Measurements from ENCODE around the gene IMPA2.
A peak's percentile ranks its signal among the peaks of the same experiment; 100 is the strongest.
"Not testable (repeated sequence)": the region's sequence is repeated elsewhere in the genome, so short reads cannot be mapped to it uniquely, and the experiment has no call there.

The IMPA2 gene

DNA sequence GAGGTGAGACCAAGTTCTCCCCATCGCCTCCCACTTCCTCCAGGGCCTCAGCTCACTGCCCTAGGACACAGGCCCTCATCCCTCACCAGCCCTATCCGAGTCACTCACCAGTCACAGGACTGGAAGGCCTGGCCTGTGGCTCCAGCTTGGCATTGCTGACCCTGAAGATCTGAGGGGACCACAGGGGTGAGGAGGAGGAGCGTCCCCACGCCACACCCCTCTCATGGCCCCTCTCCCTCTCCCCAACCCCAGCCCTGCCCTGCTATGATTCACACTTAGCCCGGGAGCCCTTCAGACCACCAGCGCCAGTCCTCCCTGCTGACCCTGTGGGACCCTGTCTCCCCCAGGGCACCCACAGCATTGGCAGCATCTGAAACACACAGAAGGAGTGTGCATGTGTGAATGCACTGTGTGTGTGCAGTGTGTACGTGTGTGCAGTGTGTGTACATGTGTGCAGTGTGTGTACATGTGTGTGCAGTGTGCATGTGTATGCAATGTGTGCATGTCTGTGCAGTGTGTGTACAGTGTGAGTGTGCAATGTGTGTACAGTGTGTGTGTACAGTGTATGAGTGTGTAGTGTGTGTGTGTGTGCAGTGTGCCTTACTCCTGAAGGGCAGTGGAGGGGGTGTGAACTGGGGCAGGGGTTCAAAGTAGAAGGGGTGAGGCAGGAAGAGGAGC is 82.9 kb downstream of the IMPA2 start:
- DNase-seq (ENCODE audit: low read depth) = no peak
- TF ChIP-seq, protein P1, sequence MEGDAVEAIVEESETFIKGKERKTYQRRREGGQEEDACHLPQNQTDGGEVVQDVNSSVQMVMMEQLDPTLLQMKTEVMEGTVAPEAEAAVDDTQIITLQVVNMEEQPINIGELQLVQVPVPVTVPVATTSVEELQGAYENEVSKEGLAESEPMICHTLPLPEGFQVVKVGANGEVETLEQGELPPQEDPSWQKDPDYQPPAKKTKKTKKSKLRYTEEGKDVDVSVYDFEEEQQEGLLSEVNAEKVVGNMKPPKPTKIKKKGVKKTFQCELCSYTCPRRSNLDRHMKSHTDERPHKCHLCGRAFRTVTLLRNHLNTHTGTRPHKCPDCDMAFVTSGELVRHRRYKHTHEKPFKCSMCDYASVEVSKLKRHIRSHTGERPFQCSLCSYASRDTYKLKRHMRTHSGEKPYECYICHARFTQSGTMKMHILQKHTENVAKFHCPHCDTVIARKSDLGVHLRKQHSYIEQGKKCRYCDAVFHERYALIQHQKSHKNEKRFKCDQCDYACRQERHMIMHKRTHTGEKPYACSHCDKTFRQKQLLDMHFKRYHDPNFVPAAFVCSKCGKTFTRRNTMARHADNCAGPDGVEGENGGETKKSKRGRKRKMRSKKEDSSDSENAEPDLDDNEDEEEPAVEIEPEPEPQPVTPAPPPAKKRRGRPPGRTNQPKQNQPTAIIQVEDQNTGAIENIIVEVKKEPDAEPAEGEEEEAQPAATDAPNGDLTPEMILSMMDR (IDR thresholded peaks at IDR 0.05; ENCODE audit: low read length, missing control alignments) = no peak
- H3K4me3 ChIP-seq (replicated peaks; ENCODE audit: low read depth, low read length) = no peak overlapping the region

DNA sequence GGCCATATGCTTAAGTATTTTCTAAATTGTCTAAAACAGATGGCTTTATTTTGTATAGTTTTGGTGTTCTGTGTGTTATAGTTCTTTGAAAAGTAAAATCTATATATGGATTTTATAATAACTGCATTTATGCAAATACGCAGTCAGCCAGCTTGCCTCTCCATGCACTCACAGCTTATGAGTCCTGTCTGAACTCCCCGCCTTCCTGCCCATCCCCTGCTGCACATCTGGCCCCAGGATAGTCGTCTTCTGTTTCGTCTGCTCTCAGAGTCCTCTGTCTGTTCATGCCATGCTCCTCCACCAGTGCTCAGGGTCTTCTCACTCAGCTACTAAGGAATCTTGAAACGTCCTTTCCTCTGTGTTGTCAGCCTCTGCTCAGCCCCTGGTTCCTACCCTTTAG is 84.1 kb downstream of the IMPA2 start:
- TF ChIP-seq, protein P1 (IDR thresholded peaks at IDR 0.05; ENCODE audit: low read length, missing control alignments) = no peak
- H3K4me3 ChIP-seq (replicated peaks; ENCODE audit: low read depth, low read length) = no peak overlapping the region
- DNase-seq (ENCODE audit: low read depth) = no peak

DNA sequence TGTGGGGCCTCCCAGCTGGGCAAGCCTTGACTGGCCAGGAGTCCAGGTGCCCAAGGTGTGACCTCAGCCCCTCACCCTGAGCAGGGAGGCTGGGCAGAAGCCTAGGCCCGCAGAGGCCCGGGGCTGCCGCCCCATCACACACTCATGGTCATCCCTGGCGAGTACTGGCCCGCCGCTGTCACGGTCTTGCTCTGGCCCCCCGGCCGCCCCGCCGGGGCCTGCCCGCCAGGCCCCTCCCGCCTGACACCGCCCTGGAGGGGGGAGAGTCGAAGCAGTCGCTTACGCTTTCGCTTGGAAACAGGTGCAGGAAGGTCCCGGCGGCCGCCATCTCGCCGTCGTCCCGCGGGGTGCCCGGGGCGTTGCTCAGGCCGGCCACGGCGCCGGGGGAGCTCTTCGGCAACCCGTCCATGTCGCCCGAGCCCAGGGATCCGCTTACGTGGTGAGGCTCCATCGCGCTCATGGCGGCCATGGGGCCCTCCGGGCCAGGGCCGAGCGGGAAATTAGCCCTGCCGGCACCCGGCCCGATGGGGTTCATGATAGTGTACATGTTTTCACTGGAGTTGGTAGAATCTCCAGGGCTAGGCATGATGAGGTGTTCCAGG is 85.7 kb downstream of the IMPA2 start:
- no peak for DNase-seq (ENCODE audit: low read depth)
- TF ChIP-seq, protein P1 (IDR thresholded peaks at IDR 0.05; ENCODE audit: low read length, missing control alignments) = no peak
- H3K4me3 ChIP-seq (replicated peaks; ENCODE audit: low read depth, low read length) = no peak overlapping the region

DNA sequence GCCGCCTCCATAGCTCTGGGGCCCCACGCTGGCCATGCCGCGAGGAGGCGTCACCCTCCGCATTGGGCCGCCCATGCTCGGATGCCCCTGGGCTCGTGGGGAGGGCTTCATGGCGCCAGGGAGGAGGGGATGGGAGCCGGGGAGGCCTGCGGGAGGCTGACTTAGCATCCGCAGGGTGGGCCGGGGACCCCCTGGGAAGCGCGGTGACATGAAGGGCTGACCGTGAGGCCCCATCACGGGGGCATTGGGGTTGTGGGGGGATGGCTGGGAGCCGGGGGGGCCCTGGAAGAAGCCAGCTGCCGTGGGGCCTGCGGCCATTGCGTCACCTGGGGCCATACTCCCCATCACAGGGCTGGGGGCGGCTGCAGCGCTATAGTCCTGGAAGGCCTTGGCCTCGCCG is 86.4 kb downstream of the IMPA2 start:
- DNase-seq (ENCODE audit: low read depth) = no peak
- TF ChIP-seq, protein P1 (IDR thresholded peaks at IDR 0.05; ENCODE audit: low read length, missing control alignments) = no peak

DNA sequence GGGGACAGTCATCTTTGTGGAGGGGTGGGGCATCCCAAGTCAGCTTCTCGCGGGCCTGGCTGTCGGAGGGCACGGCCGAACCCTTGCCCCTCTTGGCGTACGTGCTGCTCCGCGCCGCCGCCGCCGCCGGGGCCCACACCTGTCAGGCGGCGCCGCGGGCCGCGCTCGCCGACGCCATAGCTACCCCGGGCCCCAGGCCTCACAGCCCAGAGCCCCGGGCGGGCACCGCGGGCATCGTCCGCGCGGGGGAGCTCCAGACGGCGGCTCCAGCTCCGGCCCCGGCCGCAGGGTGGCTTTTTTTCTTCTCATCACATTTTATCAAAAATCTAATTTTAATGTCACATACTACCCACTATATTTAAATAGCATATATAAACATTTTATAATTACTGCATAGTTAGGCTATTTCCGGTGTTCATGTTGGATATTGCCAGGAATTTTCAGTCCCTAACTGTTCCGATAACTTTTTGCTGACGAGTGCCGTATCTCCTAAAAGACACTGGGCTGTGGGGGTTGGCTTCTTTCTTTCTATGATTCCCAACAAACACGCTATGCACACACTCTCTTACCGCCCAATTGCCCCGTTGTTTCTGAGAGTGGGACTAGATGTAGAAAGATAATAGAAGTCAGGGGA is 87.1 kb downstream of the IMPA2 start:
- H3K4me3 ChIP-seq (replicated peaks; ENCODE audit: low read depth, low read length) = peak overlapping the region; percentile 17

More for the DNA sequence above, 86.4 kb downstream of the IMPA2 start:
- no peak overlapping the region for H3K4me3 ChIP-seq (replicated peaks; ENCODE audit: low read depth, low read length)

DNA sequence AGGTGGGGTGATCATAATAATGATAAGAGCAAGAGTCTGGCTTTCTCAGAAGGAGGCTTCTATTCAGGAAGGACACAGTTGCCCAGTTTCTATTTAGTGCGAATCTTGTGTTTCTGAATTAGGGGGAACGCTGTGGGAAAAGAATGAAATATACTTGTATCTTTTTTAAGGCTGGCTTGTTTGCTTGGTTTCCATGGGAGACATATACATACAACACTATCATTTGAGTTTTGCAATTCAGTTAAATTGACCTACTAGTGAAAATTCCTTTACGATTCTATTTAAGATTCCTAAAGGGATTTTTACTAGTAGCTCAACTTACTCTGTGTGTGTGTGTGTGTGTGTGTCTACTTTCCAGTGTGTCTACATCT is 87.6 kb downstream of the IMPA2 start:
- no peak overlapping the region for H3K4me3 ChIP-seq (replicated peaks; ENCODE audit: low read depth, low read length)

More for the DNA sequence above, 87.1 kb downstream of the IMPA2 start:
- not testable (repeated sequence) for DNase-seq (ENCODE audit: low read depth)

DNA sequence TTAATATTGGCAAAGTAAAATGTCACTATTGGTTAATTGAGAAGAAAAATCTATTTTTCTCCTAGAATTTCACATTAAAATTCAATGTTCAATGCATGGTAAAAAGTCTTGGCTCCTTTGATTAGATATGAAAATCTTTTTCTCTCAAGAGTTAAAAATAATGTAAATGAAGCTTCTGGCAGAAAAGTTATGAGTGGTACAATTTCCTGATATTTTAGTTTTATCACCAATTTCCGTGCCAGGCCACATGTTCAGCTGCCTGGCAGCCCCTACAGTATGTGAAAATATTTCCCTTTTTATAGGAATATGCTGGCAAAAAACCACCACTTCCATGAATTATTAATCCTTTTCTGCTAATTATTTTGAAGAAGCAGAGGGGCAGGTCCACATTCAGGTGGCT is 89.8 kb downstream of the IMPA2 start:
- not testable (repeated sequence) for DNase-seq (ENCODE audit: low read depth); H3K4me3 ChIP-seq (replicated peaks; ENCODE audit: low read depth, low read length)

More for the DNA sequence above, 87.6 kb downstream of the IMPA2 start:
- TF ChIP-seq, protein P1 (IDR thresholded peaks at IDR 0.05; ENCODE audit: low read length, missing control alignments) = no peak
- DNase-seq (ENCODE audit: low read depth) = peak; percentile 42

DNA sequence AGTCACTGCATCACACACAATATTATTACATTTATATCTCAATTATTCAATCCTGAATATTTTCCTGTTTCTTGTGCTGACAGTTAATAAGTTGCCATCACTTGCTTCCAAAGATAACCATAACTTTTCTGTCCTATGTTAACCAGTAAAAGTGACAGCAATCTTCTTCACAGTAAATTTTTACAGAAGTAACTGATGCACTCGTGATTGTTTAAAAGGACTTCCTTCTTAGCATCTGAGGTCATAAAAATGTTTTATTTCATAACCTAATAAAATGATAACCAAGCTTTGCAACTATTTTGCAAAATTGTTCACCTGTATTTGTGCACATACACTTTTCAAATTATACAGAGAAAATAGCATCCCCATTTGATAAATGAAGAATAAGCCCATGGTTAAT is 91.7 kb downstream of the IMPA2 start:
- no peak for DNase-seq (ENCODE audit: low read depth)
- TF ChIP-seq, protein P1 (IDR thresholded peaks at IDR 0.05; ENCODE audit: low read length, missing control alignments) = no peak
- no peak overlapping the region for H3K4me3 ChIP-seq (replicated peaks; ENCODE audit: low read depth, low read length)
